ENCODE measurements around the gene SART3. TPM values are rescaled to one million over a fixed set of nuclear protein-coding genes. Genes with fewer than 3 reads are reported as not detected.

The SART3 gene
- 10 to 100 TPM; 69.3 to 87.1 TPM for total RNA-seq

DNA sequence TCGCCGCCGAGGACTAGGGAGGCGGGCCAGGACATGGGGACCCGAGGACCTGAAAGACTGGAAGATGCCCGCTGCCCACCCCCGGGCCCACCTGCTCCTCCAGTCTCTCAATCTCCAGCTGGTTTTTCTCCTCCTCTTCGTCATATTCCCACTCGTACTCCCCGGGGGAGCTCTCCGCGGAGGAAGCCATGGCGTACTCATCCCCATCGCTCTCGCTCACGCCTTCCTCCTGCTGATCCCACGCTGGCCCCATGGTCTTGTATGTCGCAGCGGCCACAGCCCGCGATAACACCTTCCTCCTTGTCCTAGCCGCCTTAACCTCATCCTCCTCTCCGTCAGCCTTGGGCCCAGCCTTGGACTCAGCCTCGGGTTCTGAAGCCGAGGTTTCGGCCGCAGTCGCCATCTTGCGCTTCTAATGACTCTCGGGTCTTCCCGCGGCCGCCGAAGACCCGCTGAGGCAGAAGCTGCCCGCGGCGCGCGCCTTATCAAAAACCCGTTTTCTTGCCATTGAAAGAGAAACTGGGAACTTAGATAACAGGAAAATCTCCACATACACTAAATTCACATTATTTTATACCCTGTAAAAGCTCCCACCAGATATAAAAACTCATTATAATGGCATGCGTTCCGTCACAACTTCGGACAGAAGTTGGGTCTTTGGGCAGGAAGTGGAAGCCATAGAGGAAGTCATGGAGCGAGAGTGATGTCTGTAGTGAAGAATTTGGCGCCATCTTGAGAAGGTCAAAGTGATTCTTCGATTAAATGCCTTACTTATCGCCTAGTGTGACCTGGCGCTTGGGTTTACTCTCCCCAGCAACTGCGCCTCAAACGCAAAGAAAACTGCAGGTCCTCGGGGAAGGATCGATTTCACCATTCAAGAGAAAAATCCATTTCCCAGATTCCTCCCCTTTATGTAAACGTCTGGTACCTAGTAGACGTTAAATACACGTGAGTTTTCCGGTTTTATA is at the start of gene SART3:
Gene SART3, minus strand, starts transcription at position 422 of the 968 bp plus-strand sequence. Its CDS starts 19 bp downstream, at position 403.
- H3K27me3 Mint-ChIP-seq: no peaks in the 10 kb centered on the region
- intact Hi-C loops (cut with DNase I, micrococcal nuclease): loop anchor here (1.0 to 10.0 kb wide), 14 partner anchors 46 to 1469 kb away; partner anchors contain the start of genes FICD (in 2 of the 2), MMAB (in 2 of the 2), MVK (in 2 of the 2) and SSH1 (in 2 of the 2)
- peaks cover 35% of the 10 kb centered on the region for H3K36me3 Mint-ChIP-seq (ENCODE audit: low read depth)
- H3K4me3 Mint-ChIP-seq: peak within 1 kb of the TSS; percentile 100
- H3K4me1 Mint-ChIP-seq: peaks cover 50% of the 10 kb centered on the region
- CTCF ChIA-PET: interaction anchor here (1.0 to 12.8 kb wide), 5 partner anchors 15 to 243 kb away, joined by 3 to 270 read pairs (median 4); no protein-coding TSS in a partner anchor
- H3K27ac Mint-ChIP-seq: peak within 1 kb of the TSS; percentile 100
- DNase-seq (peak; percentile 90), ATAC-seq (peak; percentile 48)
- no peaks in the 10 kb centered on the region for H3K9me3 Mint-ChIP-seq (ENCODE audit: low read depth)
- POLR2A ChIA-PET: interaction anchor here (0.8 to 2.7 kb wide), 3 partner anchors 7 to 70 kb away, joined by 3 to 10 read pairs (median 7); no protein-coding TSS in a partner anchor

GRCh38 chr12:108610336-108610815 is 49.4 kb upstream of the SART3 start:
- no peaks in the 10 kb centered on the region for H3K36me3 Mint-ChIP-seq (ENCODE audit: low read depth)
- ChIA-PET CTCF (interaction anchor here (0.5 to 1.7 kb wide), 3 partner anchors 7 to 55 kb away, joined by 3 to 8 read pairs (median 4); no protein-coding TSS in a partner anchor), POLR2A (no interaction called here)
- intact Hi-C loops (cut with DNase I, micrococcal nuclease): loop anchor here in 1 of 2 experiments (10.0 kb wide), 1 partner anchor 846 kb away; the partner anchor contains the start of gene PRDM4
- H3K27me3 Mint-ChIP-seq: no peaks in the 10 kb centered on the region
- no peaks in the 10 kb centered on the region for H3K9me3 Mint-ChIP-seq (ENCODE audit: low read depth)
- H3K27ac Mint-ChIP-seq: no peak overlapping the region
- no peak for DNase-seq
- ATAC-seq: no peak
- H3K4me1 Mint-ChIP-seq: peaks cover 10% of the 10 kb centered on the region
- no peak overlapping the region for H3K4me3 Mint-ChIP-seq

- H3K9me3 Mint-ChIP-seq (ENCODE audit: low read depth): no peaks in the 10 kb centered on the region
- POLR2A ChIA-PET: no interaction called here
- no peaks in the 10 kb centered on the region for H3K36me3 Mint-ChIP-seq (ENCODE audit: low read depth)
Observed at GRCh38 chr12:108609537-108610335, 48.8 kb upstream of the SART3 start.

GRCh38 chr12:108608616-108609015 is 47.6 kb upstream of the SART3 start:
- CTCF ChIA-PET: interaction anchor here (1.7 kb wide), 1 partner anchor 9 kb away, joined by 8 read pairs; no protein-coding TSS in a partner anchor
- no peak overlapping the region for H3K27ac Mint-ChIP-seq
- no peaks in the 10 kb centered on the region for H3K9me3 Mint-ChIP-seq (ENCODE audit: low read depth)
- H3K36me3 Mint-ChIP-seq (ENCODE audit: low read depth): no peaks in the 10 kb centered on the region
- H3K4me1 Mint-ChIP-seq: peaks cover 10% of the 10 kb centered on the region
- ATAC-seq (no peak), DNase-seq (no peak)
- POLR2A ChIA-PET: no interaction called here
- intact Hi-C loops (cut with DNase I, micrococcal nuclease): no loop called here
- H3K27me3 Mint-ChIP-seq: no peaks in the 10 kb centered on the region
- no peak overlapping the region for H3K4me3 Mint-ChIP-seq

More at GRCh38 chr12:108609537-108610335, 48.8 kb upstream of the SART3 start:
- no peak overlapping the region for H3K4me3 Mint-ChIP-seq
- no peak for ATAC-seq
- H3K27ac Mint-ChIP-seq: no peak overlapping the region
- intact Hi-C loops (cut with DNase I, micrococcal nuclease): loop anchor here in 1 of 2 experiments (10.0 kb wide), 1 partner anchor 845 kb away; the partner anchor contains the start of gene PRDM4
- DNase-seq: no peak
- H3K27me3 Mint-ChIP-seq: no peaks in the 10 kb centered on the region
- peaks cover 10% of the 10 kb centered on the region for H3K4me1 Mint-ChIP-seq
- CTCF ChIA-PET: interaction anchor here (0.7 to 1.7 kb wide), 2 partner anchors 8 to 40 kb away, joined by 4 to 8 read pairs; no protein-coding TSS in a partner anchor

GRCh38 chr12:108607981-108608600 is 47.1 kb upstream of the SART3 start:
- H3K36me3 Mint-ChIP-seq (ENCODE audit: low read depth): no peaks in the 10 kb centered on the region
- CTCF ChIA-PET: no interaction called here
- intact Hi-C loops (cut with DNase I, micrococcal nuclease): no loop called here

DNA sequence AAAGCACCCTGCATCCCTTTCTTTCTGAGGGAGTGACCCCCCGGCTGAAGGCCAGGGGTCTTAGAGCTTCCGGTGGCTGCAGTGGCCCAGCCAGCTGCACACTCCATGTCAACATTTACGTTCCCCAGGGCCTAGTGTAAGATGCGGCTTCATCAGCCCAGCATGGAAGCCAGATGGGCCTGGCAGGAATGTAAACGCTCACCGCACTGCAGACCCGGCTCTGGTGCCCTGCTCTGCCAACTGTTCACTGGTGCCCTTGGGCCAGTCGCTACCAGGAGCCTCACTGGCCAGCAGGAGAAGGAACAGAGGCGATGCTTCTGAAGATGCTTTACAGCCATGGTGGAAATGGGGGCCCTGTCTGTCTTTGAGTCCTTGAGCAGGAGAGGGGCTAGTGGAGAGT is 45.5 kb upstream of the SART3 start:
- no peaks in the 10 kb centered on the region for H3K36me3 Mint-ChIP-seq (ENCODE audit: low read depth)
- no peak overlapping the region for H3K27ac Mint-ChIP-seq
- ChIA-PET POLR2A (no interaction called here), CTCF (no interaction called here)
- intact Hi-C loops (cut with DNase I, micrococcal nuclease): no loop called here
- DNase-seq (no peak), ATAC-seq (no peak)
- H3K4me1 Mint-ChIP-seq: peaks cover under 1% of the 10 kb centered on the region
- no peak overlapping the region for H3K4me3 Mint-ChIP-seq
- H3K27me3 Mint-ChIP-seq: no peaks in the 10 kb centered on the region
- H3K9me3 Mint-ChIP-seq (ENCODE audit: low read depth): no peaks in the 10 kb centered on the region

More at GRCh38 chr12:108607981-108608600, 47.1 kb upstream of the SART3 start:
- ATAC-seq (no peak), DNase-seq (no peak)
- POLR2A ChIA-PET: no interaction called here
- Mint-ChIP-seq H3K27me3 (no peaks in the 10 kb centered on the region), H3K4me1 (peaks cover 10% of the 10 kb centered on the region), H3K27ac (no peak overlapping the region), H3K9me3 (ENCODE audit: low read depth) (no peaks in the 10 kb centered on the region), H3K4me3 (no peak overlapping the region)

DNA sequence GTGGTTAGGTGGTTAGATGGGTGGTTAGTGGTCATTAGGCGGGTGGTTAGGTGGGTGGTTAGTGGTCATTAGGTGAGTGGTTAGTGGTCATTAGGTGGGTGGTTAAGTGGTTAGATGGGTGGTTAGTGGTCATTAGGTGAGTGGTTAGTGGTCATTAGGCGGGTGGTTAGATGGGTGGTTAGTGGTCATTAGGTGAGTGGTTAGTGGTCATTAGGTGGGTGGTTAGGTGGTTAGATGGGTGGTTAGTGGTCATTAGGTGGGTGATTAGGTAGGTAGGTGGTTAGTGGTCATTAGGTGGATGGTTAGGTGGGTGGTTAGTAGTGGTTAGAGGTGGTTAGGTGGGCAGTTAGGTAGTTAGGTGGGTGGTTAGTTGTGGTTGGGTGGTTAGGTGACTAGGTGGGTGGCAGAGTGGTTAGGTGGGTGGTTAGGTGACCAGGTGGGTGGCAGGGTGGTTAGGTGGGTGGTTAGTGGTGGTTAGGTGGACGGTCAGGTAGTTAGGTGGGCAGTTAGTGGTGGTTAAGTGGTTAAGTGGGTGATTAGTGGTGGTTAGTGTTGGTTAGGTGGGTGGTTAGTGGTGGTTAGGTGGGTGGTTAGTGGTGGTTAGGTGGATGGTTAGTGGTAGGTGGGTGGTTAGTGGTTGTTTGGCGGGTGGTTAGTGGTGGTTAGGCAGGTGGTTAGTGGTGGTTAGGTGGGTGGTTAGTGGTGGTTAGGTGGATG is 44.9 kb upstream of the SART3 start:
- H3K27ac Mint-ChIP-seq: no peak overlapping the region
- CTCF ChIA-PET: no interaction called here
- POLR2A ChIA-PET: no interaction called here
- no peaks in the 10 kb centered on the region for H3K9me3 Mint-ChIP-seq (ENCODE audit: low read depth)
- H3K27me3 Mint-ChIP-seq: no peaks in the 10 kb centered on the region
- H3K4me3 Mint-ChIP-seq: peak overlapping the region; percentile 38
- ATAC-seq (no peak), DNase-seq (no peak)
- intact Hi-C loops (cut with DNase I, micrococcal nuclease): no loop called here
- no peaks in the 10 kb centered on the region for H3K36me3 Mint-ChIP-seq (ENCODE audit: low read depth)
- no peaks in the 10 kb centered on the region for H3K4me1 Mint-ChIP-seq

- no peaks in the 10 kb centered on the region for H3K4me1 Mint-ChIP-seq
- ATAC-seq: peak; percentile 33
- H3K27me3 Mint-ChIP-seq: no peaks in the 10 kb centered on the region
- no peak overlapping the region for H3K27ac Mint-ChIP-seq
- no peaks in the 10 kb centered on the region for H3K36me3 Mint-ChIP-seq (ENCODE audit: low read depth)
- no peak for DNase-seq
- ChIA-PET POLR2A (no interaction called here), CTCF (interaction anchor here (2.0 kb wide), 1 partner anchor 13 kb away, joined by 13 read pairs; no protein-coding TSS in a partner anchor)
- intact Hi-C loops (cut with DNase I, micrococcal nuclease): no loop called here
- peak overlapping the region; percentile 38 for H3K4me3 Mint-ChIP-seq
- no peaks in the 10 kb centered on the region for H3K9me3 Mint-ChIP-seq (ENCODE audit: low read depth)
Observed at GRCh38 chr12:108605000-108605689, 44.2 kb upstream of the SART3 start.

DNA sequence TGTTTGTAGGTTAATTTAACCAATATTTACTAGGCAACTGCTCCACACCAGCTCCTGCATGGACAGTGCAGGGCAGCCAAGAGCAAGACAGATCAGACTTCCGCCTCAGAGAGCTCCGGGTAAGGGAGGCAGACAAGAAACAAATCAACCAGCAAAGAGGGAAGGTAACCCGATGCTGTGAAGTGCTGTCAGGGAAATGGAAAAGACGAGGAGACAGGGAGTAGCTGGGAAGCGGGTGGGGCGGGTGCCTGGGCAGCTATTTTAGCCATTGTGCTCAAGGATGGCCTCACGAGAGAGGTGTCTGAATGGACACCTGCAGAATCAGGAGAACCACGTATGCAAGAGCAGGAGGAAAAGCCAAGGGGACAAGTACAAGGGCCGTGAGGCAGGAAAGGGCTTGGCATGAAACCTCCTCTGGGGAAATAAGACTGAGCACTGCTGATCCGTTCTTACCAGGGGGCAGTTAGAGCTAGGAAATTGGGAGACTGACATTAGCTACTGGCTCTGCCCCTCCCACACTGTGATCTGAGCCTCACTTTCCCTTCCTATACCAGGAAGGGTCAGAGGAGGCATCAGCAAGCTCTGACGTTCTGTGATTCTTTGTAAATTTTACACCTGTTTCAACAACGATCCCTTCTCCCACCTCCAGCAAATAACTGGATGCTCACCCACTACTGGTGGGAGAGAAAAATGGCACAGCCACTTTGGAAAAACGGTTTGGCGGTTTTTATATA is 43.4 kb upstream of the SART3 start:
- H3K4me3 Mint-ChIP-seq: no peak overlapping the region
- DNase-seq (no peak), ATAC-seq (no peak)
- intact Hi-C loops (cut with DNase I, micrococcal nuclease): no loop called here
- no peaks in the 10 kb centered on the region for H3K27me3 Mint-ChIP-seq
- H3K4me1 Mint-ChIP-seq: no peaks in the 10 kb centered on the region
- no peaks in the 10 kb centered on the region for H3K36me3 Mint-ChIP-seq (ENCODE audit: low read depth)
- no peak overlapping the region for H3K27ac Mint-ChIP-seq
- ChIA-PET CTCF (interaction anchor here (0.5 to 2.0 kb wide), 3 partner anchors 11 to 60 kb away, joined by 3 to 13 read pairs (median 3); no protein-coding TSS in a partner anchor), POLR2A (no interaction called here)
- no peaks in the 10 kb centered on the region for H3K9me3 Mint-ChIP-seq (ENCODE audit: low read depth)

All from activated CD4-positive, alpha-beta T cell treated with anti-CD3 and anti-CD28 coated beads for 36 hours (primary cell).